LNCAP (cell line): ENCODE data around the gene MEOX1.

Source experiments
- TF ChIP-seq, protein P1 (sequence below): fragments of 450-650 bp; IDR thresholded peaks from 2 replicates; pipeline ENCODE4 v1.5.1; 2017; ENCODE audit warnings: mild to moderate bottlenecking

The MEOX1 gene

DNA sequence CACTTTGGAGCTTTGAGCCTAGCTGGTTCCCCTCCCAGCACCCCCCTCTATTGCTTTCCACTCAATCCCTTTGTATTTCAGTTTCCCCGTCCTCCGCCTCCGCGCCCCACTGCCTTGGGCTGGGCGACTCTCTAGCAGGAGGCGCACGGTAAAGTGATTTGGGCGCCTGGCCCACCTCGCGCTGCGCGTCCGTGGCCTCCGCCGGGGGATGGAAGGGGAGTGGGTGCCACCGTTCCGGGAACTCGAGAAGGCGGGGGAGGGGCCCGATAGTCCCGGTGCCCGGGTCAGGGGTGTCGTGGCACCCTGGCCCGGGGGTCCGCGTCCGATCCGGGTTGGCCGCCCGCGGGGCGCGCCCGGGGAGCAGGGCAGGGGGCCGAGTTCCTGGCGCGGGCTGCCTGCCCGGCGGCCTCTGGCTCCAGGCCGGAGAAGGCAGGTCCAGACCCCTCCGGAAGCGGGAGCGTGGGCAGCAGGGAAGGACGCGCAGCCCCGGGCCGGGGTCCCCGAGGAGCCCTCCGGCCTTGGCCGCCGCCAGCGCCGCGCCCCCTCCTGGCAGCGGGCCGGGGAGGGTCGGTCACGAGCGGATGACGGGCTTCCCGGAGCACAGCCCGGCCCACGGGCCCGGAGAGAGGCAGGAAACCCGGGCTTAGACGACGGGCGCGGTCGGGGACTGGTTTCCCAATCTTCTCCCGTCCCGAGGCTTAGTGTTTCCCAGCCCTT lies 15.8 kb downstream of the MEOX1 start:
- TF ChIP-seq, protein P1, sequence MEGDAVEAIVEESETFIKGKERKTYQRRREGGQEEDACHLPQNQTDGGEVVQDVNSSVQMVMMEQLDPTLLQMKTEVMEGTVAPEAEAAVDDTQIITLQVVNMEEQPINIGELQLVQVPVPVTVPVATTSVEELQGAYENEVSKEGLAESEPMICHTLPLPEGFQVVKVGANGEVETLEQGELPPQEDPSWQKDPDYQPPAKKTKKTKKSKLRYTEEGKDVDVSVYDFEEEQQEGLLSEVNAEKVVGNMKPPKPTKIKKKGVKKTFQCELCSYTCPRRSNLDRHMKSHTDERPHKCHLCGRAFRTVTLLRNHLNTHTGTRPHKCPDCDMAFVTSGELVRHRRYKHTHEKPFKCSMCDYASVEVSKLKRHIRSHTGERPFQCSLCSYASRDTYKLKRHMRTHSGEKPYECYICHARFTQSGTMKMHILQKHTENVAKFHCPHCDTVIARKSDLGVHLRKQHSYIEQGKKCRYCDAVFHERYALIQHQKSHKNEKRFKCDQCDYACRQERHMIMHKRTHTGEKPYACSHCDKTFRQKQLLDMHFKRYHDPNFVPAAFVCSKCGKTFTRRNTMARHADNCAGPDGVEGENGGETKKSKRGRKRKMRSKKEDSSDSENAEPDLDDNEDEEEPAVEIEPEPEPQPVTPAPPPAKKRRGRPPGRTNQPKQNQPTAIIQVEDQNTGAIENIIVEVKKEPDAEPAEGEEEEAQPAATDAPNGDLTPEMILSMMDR: no peak

DNA sequence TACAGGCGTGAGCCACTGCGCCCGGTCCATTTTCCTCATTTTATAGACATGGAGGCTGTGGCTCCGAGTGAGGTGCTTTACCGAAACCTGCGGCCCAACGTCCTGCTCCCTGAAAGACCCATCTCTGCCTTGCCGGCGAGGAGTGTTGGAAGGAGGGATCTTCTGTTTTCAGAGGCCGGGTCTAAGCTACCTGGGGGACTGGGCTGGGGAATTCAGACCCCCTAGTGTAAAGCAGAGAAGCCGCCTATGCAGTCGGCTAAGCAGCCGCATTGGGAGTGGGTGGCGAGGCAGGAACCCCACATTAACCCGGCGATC lies 16.3 kb downstream of the MEOX1 start:
- TF ChIP-seq, protein P1: no peak

DNA sequence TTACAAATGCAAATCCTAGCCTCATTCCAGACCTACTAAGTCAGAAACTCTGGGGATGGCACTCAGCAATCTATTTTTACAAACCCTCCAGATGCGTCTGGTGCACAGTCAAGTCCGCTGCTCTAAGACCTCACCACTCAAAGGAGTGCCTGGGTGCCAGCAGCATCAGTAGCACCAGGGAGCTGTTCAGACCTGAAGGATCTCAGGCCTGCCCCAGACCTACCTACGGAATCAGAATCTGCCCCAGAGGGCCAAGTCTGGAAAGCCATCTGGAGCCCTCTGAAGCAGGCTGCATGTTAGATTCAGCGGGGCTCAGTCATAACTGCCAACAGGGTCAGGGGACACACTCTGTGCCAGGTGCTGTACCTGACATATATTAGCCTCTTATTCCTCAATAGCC lies 17.6 kb downstream of the MEOX1 start:
- TF ChIP-seq, protein P1: no peak

DNA sequence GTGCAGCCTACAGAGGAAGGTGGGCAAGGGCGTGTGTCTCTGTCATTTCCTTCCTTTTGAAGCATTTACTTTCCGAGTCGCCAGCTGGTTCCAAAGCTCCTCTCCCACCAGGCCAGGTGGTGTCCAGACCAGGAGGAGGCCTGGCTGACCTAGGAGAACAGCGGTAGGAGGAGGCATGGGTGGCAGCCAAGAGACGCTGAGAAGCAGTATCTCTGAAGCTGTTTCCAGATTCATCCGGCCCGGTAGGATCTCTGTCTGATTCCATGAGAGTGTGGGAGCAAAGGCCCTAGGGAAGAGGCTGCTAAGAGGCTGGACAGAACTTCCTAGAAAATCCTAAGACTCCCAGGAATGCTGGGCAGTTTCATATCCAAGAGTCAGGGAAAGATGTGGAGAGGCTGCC lies 20.3 kb downstream of the MEOX1 start:
- TF ChIP-seq, protein P1: no peak

DNA sequence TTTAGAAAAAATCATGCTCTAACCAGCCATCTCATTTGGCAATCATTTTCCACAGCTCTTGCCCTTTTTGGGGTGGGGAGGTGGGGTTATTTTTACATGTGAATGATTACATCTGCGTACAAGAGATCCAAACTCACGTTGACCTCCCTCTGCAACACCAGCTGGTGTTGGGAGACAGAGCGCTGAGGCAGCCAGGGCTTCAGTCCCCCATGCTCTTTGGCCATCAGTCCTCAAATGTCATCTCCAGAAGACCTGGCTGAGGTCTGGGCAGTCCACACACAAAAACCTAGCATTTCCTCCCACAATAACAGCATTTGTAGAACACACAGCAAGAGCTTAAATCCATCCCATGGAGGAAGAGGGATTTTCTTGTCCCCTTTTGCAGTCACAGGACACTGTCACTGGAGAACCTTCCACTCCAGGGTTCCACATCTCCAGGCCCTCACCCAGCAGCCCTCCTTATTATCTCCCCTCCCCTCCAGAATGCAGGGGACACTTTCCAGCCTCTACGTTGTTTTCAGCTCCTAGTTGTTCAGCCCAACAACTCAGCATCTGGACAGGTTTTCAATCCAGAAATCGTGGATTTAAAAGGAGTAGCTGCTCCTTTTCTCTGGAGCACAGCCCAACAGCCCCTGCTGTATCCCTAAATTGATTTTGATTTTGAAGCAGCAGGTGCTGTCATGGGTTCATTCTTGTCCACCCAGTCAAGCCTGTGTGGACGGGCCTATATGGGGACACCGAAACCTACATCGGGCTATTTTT lies 21.1 kb downstream of the MEOX1 start:
- TF ChIP-seq, protein P1: no peak

DNA sequence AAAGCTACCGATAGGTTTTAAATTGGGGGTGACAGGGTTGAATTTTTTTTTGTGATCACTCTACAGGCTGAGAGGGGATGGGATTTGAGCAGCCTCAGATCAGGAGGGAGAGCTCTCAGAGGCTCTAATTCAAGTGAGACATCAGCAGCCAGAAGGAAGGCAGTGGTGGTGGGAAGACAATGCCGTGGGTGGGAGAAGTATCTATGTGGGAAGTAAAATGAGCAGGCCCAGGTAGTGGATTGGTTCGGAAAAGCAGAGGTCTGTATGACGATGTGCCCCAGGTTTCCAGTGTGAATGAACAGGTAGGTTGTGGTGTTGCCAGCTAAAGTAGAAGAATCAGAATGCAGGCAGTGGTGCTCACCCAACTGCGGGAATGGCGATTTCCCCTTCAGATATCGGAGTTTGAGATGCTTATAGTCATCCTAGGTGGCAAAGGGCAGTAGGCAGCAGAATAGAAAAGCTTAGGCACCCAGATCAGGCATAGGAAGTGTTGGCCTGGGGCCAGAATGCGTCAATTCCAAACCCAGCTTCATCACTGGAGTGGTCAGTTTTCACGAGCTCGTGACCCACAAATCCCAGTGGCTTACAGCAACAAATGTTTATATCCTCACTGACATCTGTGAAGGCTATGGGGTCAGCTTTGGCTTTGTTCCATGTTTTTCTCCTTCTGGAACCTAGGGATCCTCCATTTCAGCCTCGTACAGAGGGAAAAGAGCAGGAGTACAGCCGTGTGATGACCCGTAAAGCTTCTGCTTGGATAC lies 24.0 kb downstream of the MEOX1 start:
- TF ChIP-seq, protein P1: no peak

DNA sequence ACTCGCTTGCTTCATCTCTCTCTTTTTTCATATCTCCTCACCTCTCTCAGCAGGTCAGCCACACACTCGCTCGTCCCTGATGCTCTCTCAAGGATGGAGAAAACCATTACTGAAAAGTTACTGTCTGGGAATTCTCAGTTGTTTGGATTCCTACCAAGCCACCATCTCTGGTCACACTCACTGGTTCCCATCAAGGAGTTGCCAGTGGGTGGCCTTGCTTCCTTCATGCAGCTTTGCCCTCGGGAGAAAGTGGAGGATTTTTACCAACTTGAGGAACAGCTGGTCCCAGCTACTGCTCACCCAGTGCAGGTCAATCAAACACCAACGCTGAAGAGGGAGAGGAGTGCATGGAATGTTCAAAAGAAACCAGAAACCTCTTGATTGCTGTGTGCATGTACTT lies 25.3 kb downstream of the MEOX1 start:
- TF ChIP-seq, protein P1: no peak
